NB4 (cell line): ENCODE measurements around the gene TSPAN4.

Source experiments
- DNase-seq: peaks from one replicate; pipeline ENCODE4 v3.0.0; 2010; ENCODE audit warnings: low read depth
- H3K4me3 ChIP-seq: one replicate; pipeline ENCODE4 v1.5.1; 2011; ENCODE audit warnings: mild to moderate bottlenecking, low read depth, low read length, moderate library complexity
- CTCF ChIP-seq: IDR thresholded peaks from one replicate; pipeline ENCODE4 v1.5.1; 2012; ENCODE audit warnings: low read depth, low read length
- MYC ChIP-seq: IDR thresholded peaks from 2 replicates; pipeline ENCODE4 v1.6.1; 2011; ENCODE audit warnings: low read depth, low read length
- POLR2A ChIP-seq: IDR thresholded peaks from 2 replicates; pipeline ENCODE4 v1.6.1; 2011; ENCODE audit warnings: mild to moderate bottlenecking; ENCODE audit not compliant: insufficient read length; ENCODE audit errors: extremely low read depth
- TF ChIP-seq, protein P1 (sequence below): IDR thresholded peaks from 2 replicates; pipeline ENCODE4 v1.6.1; 2011; ENCODE audit warnings: low read depth, low read length

TSPAN4 gene

GRCh38 chr11:887589-887988 is 44.9 kb downstream of the TSPAN4 start:
- DNase-seq, result no peak
- no peak overlapping the region for H3K4me3 ChIP-seq
- TF ChIP-seq, protein P1, sequence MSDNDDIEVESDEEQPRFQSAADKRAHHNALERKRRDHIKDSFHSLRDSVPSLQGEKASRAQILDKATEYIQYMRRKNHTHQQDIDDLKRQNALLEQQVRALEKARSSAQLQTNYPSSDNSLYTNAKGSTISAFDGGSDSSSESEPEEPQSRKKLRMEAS, result no peak
- no peak for TF ChIP-seq CTCF
- no peak for TF ChIP-seq POLR2A
- TF ChIP-seq MYC, result no peak

GRCh38 chr11:888310-889212 is 45.9 kb downstream of the TSPAN4 start:
- no peak for DNase-seq
- TF ChIP-seq MYC (no peak), CTCF (no peak), POLR2A (no peak)
- TF ChIP-seq, protein P1, result no peak
- H3K4me3 ChIP-seq, result no peak overlapping the region

DNA sequence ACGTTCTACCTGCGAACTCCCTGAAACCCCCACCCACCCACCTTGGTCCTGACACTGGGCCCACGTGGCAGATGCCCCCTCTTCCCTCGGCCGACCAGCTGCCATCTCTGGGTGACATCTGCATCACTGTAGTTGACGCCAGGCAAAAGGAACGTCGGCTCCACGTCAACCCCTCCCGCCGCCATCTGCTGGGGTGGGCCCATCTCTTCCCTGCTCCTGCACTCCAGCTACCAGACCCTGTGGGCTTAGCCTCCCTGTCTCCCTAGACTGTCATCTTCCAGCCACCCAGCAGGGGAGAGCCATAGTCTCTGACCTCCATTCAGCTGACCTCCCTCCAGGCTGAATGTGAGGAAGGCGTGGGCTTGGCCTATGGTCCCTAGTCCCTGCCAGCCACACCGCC is 46.6 kb downstream of the TSPAN4 start:
- no peak for DNase-seq
- TF ChIP-seq, protein P1, result no peak
- TF ChIP-seq POLR2A (no peak), CTCF (no peak), MYC (no peak)
- no peak overlapping the region for H3K4me3 ChIP-seq

DNA sequence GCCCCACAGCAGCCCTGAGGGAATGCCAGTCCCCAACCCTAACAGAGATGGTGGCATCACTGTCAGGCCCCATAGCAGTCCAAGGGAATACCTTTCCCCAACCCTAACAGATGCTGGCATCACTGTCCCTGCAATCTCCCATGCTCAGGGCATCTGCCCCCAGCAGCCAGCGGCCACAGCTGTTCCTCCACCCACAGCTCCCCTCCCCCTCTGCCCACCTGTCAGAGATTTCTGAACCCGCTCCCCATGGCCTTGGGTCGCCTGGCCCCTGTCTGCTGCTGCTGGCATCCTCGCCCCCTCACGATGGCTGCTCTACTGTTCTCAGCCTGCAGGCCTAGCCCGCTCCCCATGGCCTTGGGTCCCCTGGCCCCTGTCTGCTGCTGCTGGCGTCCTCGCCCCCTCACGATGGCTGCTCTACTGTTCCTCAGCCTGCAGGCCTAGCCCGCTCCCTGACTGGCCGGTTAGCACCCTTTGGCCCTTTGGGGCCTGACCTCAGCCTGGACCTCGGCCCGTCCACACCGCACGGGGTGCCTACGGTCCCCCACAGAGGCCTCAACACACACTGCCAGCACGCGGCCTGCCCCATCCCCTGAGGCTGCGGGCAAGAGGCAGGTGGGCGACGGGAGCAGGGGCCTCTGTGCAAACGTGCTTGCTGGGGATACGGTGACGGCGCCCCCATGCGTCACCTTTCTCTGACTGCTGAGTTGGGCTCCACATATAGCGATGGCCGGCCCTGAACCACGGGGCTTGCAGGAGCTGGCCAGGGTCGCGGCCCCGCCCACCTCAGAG is 47.2 kb downstream of the TSPAN4 start:
- no peak overlapping the region for H3K4me3 ChIP-seq
- no peak for TF ChIP-seq MYC
- no peak for TF ChIP-seq CTCF
- TF ChIP-seq POLR2A, result no peak
- TF ChIP-seq, protein P1, result no peak
- no peak for DNase-seq

- no peak for DNase-seq
- TF ChIP-seq CTCF, result no peak
- TF ChIP-seq POLR2A, result no peak
- TF ChIP-seq MYC, result no peak
- TF ChIP-seq, protein P1, result no peak
- H3K4me3 ChIP-seq, result no peak overlapping the region
Observed at GRCh38 chr11:890794-891540, 48.3 kb downstream of the TSPAN4 start.
